GM12892 (cell line): ENCODE data around the gene STK32C.

Source experiments
- POLR2A ChIP-seq: IDR thresholded peaks from 2 replicates; pipeline ENCODE4 v1.6.1; 2011; ENCODE audit warnings: low read depth, low read length, control low read depth
- POLR2AphosphoS5 ChIP-seq: IDR thresholded peaks from 2 replicates; pipeline ENCODE4 v1.6.1; 2011; ENCODE audit warnings: low read depth, low read length, control low read depth
- TAF1 ChIP-seq: IDR thresholded peaks from 2 replicates; pipeline ENCODE4 v1.6.1; 2011; ENCODE audit warnings: low read depth, mild to moderate bottlenecking, control low read depth, low read length, borderline replicate concordance

DNA sequence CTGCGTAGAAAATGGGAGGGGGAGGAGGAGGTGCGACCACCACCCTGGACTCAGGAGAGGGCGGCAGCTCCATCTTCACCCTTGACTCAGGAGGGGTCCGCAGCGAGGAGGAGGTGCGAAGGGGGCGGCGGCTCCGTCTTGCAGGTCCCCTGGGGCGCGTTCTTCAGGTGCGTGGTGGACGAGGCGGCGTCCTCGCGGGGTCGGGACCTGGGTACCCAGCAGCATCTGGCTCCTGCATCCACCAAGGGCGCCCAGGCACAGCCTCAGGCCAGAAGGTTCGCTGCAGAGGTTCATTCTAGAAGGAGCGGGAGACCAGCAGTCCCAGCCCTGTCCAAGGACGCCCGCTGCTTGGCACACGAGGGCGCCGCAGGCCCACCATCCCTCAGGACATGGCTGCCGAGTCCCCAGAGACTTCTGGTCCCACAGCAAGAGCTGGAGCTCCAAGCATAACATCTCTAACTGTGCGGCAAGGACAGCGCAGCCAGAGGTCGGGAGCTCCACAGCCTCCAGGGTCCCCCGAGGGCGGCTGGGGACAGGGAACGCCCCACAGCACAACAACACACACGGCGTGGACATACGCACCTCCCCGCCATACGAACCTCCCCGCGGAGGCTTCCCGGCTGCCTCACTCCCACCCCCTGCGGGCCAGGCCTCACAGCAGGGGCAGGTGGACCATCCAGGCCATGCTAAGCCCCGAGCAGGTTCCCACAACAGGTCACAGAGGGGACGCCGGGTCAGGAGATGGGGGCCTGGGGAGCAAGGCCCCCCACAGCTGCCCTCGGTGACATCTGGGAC is 137.8 kb downstream of the STK32C start:
- TF ChIP-seq TAF1 (no peak), POLR2A (no peak), POLR2AphosphoS5 (no peak)
